Stimulated activated CD8-positive, alpha-beta memory T cell treated with anti-CD3 and anti-CD28 coated beads, Interleukin-4, amount 100 ng/mL, for 4 hours (primary cell): ENCODE data around the gene ACOT12.

ENCODE experiments used
- DNase-seq, 2 donors: peaks; one replicate each; pipeline ENCODE4 v3.0.0-alpha.2; 2020; ENCODE audit warnings: low read depth in 2 of 2, low spot score in 1 of 2

ACOT12 gene

DNA sequence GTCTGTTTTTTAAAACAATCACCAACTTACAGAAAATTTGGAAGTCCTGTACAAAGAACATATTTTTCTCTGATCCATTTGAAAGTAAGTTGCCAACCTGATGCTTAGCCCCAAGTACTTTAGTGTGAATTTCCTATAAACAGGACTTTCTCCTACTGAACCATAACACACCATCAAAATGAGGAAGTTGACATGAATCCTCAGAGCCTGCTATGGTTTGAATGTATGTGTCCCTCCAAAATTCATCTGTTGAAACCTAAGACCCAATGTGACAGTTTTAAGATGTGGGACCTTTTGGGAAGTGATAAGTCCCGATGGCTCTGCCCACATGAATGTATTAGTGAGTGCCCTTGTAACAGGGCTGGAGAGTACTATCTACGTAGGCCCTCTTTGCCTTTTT, 6.4 kb upstream of the ACOT12 start:
- DNase-seq, result no peak

DNA sequence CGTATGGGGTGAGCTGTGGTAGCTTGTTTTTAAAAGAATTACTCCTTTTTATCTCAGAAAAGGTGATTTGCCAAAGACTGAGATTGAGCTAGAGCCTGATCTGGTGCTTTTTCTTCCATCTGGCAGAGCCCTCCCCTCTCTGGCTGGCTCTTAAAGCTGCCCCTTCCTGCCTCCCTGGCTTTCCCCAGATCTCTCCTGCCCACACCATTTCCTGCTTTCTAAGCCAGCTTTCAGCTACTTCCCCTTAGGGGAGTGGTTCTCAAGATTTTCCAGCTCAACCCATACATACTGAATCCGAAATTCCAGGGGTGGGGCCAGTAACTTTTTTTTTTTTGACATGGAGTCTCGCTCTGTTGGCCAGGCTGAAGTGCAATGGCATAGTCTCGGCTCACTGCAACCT, 4.8 kb upstream of the ACOT12 start:
- no peak for DNase-seq

DNA sequence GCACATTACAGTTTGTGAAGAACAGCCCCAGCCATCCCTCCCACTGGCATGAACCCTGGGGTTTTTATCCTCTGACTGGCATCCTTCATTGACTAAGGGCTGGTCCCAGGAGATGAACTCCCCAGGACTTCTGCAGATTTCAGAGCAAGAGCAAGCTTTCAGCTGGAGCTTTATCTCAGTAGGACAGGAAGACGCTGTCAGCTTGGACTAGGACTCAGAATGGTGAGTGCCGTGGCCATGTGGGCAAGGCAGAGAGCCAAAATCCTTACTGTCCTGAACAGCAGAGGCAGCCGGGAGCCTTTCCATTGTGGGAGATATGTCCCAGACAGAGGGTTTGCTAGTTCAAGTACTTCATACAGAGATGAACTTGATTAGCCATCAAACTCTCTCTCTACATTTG, 3.2 kb upstream of the ACOT12 start:
- no peak for DNase-seq

DNA sequence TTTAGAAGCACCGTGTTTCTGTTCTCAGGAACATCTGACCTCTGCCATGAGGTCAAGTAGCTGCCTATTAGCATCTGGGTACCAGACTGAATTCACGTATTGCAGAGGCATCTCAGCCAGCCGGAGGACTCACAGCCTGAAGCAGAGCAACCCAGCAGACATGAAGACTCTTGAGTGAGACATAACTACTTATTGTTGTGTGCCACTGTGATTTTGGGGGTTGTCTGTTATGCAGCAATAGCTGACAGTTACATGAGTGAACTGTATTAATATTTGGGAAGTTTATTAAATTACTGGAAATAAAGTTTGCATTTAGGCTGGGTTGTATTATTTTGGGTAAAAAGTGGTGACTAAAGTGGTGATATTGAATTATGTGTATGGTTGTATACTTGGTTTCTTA, 1.3 kb upstream of the ACOT12 start:
- no peak for DNase-seq

DNA sequence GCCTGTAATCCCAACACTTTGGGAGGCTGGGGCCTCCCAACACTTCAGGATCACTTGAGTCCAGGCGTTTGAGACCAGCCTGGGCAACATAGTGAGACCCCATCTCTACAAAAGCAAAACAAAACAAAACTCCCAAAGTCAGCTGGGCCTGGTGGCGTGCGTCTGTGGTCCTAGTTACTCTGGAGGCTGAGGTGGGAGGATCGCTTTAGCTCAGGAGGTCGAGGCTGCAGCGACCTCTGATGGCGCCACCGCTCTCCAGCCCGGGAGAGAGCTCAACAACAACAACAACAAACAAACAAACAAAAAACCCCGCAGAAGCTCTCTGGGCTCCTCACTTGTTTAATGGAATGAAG, 528 bp downstream of the ACOT12 start:
- no peak for DNase-seq

DNA sequence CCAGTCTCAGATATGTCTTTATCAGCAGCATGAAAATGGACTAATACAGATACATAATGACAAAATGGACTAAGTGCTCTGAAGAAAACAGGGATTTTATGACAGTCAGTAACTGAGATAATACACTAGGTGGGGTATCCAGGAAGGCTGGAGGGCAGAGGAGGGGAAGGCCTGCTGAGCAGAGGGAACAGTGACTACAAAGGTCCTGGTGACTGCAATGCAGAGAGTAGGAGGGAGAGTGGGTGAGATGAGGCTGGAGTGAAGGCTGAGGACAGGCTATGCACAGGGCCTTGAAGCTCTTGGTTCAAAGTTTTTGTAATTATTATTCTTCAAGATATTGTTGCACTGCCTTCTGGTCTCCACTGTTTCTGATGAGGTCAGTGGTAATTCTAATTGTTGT, 4.9 kb downstream of the ACOT12 start:
- no peak for DNase-seq

DNA sequence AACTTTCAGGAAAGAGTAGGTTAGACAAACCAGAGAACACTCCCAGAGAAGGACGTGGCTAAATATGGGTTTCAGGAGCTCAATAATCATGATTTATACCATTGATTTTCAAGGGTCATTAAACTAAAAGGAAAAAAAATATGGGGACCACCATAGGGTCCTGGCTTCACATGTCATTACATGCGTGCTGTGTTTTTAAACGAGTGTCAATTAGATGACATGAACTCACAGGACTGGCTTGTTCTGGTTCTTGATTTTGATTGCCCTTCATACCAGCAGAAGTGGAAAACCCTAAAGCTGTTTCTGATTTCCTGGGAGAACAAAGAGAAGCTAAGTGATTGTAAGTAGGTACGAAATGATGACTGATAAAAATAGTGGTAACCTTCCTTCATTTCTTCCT, 5.8 kb downstream of the ACOT12 start:
- DNase-seq, result no peak

DNA sequence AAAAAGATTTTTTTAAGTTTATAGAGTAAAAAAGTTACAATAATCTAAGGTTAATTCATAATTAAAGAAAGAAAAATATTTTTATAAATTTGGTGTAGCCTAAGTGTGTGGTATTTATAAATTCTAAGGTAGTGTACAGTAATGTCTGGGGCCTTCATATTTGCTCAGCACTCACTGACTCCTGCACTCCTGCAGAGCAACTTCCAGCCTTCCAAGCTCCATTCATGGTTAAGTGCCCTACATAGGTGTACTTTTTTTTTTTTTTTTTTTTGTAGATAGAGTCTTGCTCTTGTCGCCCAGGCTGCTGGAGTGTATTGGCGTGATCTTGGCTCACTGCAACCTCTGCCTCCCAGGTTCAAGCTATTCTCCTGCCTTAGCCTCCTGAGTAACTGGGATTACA, 10.1 kb downstream of the ACOT12 start:
- no peak for DNase-seq

DNA sequence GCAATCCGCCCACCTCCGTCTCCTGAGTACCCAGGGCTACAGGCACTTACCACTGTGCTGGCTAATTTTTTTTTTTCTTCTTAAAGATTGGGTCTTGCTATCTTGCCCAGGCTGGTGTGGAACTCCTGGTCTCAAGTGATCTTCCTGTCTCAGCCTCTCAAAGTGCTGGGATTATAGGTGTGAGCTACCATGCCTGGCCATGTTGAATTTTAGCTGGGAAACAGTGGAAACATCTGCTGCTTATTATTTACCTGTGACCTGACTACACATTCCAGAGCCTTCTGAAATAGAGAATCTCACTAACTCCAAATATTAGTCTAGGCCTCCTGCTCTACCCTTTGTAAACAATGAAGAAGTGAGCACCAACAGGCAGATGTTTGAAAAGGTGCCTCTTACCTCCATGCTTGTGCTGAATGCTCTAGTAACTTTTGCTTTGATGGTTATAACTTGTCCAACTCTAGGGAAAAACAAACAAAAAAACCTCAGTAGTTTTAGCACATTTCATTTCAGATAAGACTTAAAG, 22.5 kb downstream of the ACOT12 start:
- DNase-seq, result no peak

DNA sequence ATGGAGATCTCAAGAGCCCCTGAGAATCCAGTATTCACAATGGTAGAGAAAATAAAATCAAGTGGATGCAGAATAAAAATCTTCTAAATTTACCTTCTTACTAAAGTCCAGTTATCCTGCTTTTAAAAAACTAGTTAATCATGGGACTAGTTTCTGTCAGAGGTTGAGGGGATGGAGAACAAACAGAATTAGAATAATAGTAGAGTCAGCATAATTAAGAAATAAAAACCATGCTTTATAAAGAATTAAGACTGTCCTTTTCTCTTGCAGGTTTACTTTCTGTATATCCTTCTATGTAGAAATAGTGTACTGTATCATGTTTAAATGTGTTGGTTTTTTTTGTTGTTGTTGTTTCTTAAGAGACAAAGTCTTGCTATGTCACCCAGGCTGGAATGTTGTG, 23.0 kb downstream of the ACOT12 start:
- DNase-seq, result no peak

DNA sequence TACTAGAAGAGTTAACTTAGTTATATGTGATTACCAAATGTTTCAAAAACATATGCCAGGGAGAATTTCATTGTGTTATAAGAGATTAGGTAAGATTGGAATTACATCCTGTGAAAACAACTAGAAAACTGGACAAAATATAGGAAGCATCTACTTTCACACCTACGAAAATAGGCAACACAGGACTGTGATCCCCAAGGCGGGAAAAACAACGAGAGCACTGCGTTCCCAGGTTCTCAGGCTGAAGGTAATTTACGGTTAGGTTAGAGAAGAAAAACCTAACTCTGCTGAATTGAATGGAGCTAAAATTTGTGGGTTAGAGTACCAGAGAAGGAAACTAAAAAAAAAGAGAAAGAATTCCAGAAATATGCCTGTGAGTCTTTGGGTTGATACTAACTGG, 28.4 kb downstream of the ACOT12 start:
- DNase-seq, result no peak

DNA sequence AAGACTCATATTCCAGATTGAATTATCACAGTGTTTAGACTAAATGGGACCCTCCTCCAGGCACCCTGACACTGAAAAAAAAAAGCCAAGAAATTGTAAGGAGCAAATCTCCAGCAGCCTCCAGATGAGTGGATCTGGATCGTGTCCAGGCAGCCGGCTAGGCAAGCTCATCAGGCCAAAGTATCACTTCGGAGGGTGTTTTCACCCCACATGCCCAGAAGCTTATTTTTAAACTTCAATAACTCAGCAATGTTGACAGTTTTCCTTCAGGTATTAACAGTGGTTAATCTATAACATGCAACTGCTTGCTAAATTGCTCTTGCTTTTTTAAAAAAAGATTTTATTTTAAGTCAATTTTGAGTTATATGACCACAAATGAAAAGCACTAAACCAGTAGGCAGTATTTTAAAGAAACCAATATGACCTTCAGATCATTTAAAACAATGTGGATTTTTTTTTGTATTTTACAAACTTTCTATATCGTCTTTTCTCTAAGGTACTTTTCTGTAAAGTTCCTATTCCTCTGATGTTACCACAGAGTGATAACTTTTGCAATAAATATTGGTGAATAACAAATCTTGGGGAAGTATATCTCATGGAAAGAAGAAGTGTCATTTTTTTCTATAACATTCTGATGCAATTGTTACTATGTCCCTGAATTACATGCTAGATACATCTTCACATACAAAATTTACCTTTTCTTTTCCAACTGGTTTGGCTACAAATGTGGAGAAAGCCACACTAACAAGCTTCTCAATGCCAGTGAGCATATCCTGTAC, 30.7 kb downstream of the ACOT12 start:
- no peak for DNase-seq

DNA sequence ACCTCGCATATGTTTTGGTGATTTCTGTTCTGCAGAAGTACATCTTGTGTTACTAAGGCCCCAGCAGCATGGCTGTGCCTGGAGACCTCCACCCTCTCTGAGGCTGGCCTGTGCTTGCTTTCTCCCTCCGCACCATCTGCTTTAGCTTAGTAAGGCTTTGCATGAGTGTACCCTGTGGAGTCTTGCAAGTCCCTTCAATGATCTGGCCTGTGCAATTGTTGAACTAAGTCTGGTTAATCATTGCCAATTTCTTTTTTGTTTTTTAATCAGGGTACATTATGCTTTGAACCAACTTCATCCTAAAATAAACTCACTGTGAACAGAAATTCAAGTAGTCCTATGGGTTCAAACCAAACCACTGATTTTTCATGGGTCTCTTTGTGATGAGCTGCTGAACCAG, 32.3 kb downstream of the ACOT12 start:
- no peak for DNase-seq

DNA sequence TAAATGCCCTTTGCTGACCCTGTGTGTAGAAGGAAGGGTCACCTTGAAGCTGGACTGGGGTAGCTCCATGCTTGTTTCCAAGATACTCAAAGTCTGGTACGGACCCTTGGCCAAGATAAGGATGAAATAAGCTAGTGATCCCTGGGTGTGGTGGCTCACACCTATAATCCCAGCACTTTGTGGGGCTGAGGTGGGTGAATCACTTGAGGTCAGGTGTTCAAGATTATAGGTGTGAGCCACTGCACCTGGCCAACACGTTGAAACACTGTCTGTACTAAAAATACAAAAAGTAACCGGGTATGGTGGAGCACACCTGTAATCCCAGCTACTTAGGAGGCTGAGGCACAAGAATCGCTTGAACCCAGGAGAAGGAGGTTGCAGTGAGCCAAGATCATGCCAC, 33.3 kb downstream of the ACOT12 start:
- DNase-seq, result no peak

DNA sequence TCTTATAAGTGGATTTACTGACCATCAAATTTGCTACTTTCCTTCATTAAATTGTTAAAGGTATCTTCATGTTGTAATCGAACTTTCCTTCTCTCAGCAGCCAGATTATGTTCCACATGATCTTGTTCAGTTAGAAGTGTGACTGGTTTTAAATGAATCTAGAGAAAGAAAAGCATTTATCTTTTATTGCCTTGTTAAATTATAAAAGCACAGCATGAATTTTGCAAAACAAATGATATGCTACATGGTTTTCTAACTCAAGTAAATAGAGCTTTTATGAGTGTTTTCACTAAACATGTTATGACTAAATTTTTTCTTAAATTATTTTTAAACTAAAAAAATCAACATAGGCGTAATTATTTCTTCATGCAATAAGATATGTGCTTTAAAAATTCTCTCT, 34.1 kb downstream of the ACOT12 start:
- DNase-seq, result no peak

DNA sequence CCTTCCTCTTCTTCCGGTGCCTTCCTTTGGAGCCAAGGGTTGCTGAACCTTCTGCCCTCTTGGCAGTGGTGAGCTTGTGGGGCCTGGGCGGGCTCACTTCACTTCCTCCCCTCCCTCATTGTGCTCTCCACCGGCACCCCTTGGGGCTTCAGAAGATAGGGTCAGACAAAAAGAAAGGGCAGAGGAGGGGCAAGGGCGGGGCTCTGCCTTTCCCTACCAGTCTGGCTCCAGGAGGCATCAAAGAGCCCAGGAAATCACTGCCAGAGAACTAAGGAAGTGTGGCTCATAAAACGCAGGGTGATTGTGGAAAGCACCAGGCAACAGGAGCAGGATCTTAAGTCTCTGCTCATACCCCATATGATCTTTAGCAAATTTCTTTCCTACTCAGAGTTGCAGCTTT, 34.8 kb downstream of the ACOT12 start:
- DNase-seq, result no peak

DNA sequence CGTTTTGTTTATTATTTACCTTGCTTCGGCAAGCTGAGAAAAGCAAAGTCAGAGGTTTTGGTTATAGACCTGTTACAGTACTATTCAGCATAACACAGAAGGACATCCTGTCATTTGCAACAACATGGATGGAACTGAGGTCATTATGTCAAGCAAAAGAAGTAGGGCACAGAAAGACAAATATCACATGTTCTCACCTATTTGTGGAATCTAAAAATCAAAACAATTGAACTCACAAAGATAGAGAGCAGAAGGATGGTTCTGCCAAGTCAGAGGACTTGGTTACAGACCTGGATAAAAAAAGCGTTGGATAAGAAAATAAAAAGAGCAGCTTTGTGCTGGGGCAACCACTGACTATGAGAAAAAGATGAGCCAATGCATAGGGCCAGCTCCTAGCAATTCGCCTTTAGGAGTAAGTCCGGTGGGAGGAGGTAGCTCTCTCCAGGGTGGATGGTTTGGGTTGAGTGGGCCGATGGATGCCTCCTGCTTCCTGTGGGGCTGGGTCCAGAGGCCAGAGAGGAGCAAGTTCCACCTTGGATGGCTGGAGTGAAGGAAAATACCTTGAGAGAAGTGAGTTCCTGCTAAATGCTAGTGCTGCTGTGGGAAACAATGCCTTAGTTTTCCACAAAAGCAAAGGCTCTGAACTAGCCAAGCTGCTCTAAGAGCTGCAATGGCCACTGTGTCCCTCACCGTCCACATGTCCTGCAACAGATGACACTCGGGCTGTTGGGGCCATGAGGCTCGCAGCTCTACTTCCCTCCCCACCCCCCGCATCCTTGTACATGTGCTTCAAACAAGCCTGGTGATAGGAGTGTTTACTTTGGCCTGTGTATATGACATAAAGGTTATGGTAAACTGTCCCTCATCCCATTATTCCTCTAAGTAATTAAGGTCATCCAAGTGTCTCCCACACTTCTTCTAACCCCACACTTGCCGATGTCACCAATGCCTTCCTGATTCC, 38.4 kb downstream of the ACOT12 start:
- DNase-seq, result no peak

DNA sequence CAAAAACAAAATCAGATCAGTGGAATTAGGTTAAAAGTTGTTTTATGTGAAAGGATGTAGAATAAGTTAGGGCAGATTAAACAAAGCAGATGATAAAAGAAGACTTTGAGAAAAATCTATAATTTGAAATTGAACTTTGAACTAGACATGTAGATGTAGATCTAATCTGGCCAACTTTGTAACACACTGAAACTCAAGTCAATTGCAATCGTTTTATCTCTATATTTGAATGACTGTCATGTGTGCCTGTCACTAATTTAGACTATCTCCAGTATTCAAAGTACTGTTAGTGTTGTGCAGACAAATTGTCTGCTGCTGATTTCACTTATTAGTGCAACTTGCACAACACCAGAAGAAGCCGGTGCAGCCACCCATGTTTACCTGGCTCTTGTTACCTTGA, 39.8 kb downstream of the ACOT12 start:
- DNase-seq, result no peak

DNA sequence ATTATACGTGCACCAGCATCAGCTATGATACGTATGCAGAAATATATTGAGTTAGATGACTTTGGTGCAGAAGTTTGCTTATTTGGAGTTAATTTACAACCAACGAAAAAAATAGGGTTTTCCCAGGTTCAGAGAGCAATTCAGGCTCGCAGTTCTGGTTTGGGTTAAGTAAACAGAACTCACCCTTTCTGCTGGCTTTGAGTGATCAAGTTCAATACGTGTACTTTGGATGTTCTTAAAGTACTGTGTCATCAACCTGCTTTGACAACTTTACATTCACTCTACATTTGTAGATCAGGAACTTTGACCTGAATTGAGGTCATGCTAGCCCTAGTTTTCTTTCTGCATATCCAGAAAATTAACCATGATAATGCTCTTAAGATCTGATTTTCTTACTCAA, 40.7 kb downstream of the ACOT12 start:
- no peak for DNase-seq

DNA sequence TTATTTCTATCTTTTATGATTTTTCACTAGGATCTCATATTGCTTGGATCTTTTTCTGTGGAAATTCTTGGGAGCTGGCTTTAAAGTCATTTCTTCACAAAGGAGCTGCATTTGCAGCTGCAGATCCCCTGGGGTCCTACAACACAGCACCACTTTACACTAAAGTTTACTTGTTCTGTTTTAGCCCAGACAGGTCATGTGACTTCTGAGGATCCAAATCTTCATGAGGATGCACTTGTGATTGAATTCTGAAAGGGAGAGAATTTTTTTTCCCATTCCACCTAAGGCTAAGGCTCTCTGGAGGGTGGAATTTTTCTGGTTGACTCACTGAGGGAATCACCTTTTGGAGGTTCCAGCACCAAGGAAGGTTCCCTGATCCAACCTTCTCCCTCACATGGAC, 43.4 kb downstream of the ACOT12 start:
- no peak for DNase-seq

DNA sequence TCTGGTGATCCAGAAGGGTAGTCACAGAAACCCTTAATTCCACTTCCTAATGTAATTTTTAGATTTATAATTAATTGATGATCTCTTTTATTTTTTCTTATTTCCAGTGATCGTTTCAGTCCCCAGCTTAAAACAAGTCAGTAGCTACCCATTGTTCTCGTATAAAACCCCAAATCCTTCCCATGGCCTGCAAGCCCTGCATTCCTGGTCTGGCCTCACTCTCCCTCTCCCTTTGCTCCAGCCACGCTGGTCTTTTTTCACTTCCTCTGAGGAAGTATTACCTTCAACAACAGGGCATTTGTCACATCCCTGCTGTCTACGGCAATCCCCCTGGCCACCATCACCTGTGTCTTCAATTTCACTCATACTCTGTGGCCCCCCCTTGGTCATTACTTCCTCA, 44.8 kb downstream of the ACOT12 start:
- no peak for DNase-seq

DNA sequence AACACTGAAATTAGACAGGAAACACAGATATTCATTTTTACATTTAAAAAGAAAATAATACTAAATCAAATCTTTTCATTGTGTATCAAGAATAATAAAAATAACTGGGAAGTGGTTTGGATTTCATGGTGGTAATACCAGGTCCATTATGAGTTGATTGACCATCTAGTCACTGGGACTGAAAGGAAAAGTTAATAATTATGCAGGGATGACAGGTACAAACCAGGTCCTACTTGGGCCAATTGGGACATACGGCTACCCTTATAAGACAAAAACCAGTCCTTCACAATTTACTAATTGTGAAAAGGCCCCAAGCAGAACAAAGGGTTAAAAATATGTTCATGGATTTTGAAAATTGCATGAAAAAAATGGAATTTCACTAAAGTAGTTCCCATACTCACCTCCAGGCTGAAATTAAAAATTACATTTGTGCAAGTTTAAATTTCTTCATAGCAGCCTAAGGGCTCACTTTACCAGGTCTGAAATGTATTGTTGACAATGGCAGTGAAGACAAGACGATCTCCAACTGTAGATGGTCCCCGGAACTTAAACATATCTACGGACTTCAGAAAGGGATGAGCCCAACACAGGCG, 48.4 kb downstream of the ACOT12 start:
- DNase-seq, result no peak
